HG03159 (cell line): Measurements from ENCODE around the gene KLHL9.
"Not testable (repeated sequence)": the region's sequence is repeated elsewhere in the genome, so short reads cannot be mapped to it uniquely, and the experiment has no call there.

ENCODE experiments used
- ATAC-seq: cut with Tn5 transposase; IDR thresholded peaks from one replicate; pipeline ENCODE4 v1.9.1; 2021; ENCODE audit warnings: mild to moderate bottlenecking, moderate library complexity; ENCODE audit not compliant: unreplicated experiment

The KLHL9 gene, protein sequence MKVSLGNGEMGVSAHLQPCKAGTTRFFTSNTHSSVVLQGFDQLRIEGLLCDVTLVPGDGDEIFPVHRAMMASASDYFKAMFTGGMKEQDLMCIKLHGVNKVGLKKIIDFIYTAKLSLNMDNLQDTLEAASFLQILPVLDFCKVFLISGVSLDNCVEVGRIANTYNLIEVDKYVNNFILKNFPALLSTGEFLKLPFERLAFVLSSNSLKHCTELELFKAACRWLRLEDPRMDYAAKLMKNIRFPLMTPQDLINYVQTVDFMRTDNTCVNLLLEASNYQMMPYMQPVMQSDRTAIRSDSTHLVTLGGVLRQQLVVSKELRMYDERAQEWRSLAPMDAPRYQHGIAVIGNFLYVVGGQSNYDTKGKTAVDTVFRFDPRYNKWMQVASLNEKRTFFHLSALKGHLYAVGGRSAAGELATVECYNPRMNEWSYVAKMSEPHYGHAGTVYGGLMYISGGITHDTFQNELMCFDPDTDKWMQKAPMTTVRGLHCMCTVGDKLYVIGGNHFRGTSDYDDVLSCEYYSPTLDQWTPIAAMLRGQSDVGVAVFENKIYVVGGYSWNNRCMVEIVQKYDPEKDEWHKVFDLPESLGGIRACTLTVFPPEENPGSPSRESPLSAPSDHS

GRCh38 chr9:21334701-21335632, at the start of gene KLHL9:
TSS of gene KLHL9 (minus strand) at chr9:21335404. CDS start at chr9:21334859, 545 bp downstream.
- ATAC-seq = peak; percentile 85

DNA sequence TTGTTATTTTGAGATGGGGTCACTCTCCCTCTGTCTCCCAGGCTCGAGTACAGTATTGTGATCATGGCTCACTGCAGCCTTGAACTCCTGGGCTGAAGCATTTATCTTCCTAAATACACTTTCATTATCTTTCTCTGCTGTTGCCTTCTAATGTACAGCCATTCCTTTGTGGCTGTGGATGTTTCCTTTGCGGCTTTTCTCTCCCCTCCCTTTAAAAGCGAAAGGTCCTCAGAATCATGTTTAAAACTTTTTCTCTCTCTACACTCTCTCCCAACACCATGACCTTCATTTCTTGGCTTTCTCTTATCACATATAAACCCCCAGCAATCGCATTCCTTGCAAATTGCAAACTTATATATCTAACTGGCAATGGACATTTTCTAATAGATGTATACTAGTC, 48.4 kb upstream of the KLHL9 start:
- ATAC-seq = no peak

DNA sequence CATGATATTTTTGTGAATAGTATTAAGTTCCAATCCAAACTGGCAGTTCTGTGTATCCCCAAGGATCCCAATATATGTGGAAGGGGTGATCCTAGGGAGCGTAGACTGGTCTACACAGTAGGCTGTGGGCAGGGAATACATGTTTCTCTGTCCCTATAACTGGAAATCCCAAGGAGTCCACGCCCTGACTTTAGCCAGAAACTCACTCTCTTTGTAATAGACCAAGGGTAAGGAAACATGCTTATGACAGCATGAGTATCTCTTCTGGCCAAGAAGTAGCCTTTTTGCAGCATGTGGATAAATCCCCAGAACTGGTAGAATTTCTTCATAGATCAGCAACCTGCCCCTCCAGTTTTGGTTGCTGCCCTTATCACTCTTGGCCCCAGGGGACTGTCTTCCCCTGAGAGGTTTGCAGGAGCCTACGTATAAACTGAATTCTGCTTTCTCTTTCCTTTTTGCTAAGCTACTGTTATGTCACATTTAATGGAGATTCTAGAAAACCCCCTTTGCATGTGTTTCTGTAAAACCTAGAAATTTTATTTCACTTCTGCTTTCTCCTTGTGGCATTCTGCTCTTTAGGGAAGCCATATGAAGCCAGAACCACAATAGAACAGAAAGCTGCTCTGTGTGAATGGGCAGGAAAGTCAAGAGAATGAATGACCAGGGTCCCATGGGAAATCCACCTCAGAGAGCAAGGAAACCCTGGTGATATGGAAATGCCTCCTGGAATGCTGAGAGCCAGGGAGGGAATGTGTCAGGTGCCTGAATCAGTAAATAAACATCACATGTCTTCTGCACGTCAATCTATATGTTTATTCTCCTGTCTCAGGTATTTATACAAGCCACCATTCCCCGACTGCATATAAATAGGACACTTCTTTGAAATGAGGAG, 46.5 kb upstream of the KLHL9 start:
- peak; percentile 98 for ATAC-seq

- ATAC-seq = not testable (repeated sequence)
Measured at GRCh38 chr9:21371467-21371866, 36.3 kb upstream of the KLHL9 start.

GRCh38 chr9:21367957-21368356, 32.8 kb upstream of the KLHL9 start, which contains the start of gene IFNA13:
TSS of gene IFNA13 (minus strand) at chr9:21368057. CDS start at chr9:21368010, 47 bp downstream.
- ATAC-seq = no peak

- ATAC-seq = peak; percentile 99
Measured at GRCh38 chr9:21367169-21367568, 32.0 kb upstream of the KLHL9 start.

DNA sequence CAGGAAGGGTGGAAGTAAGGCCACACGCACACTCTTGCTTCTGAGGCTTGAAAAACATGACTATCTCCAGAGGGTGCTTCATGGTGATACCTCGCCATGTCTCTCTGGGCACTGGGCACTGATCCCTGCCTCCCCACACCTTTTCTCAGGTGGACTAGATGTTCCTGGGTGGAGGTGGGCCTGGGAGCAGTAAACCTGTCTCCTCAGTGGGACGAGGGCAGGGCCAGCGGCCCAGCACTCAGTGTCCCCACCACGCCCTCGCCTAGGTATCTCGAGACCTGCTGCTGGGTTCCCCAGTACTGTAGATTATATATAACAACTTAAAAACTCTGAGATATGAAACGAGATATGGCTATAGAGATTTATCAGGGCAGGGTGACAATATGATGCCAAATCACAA, 27.1 kb upstream of the KLHL9 start:
- ATAC-seq = no peak

- ATAC-seq = peak; percentile 93
Measured at GRCh38 chr9:21357479-21358460, 22.6 kb upstream of the KLHL9 start.

DNA sequence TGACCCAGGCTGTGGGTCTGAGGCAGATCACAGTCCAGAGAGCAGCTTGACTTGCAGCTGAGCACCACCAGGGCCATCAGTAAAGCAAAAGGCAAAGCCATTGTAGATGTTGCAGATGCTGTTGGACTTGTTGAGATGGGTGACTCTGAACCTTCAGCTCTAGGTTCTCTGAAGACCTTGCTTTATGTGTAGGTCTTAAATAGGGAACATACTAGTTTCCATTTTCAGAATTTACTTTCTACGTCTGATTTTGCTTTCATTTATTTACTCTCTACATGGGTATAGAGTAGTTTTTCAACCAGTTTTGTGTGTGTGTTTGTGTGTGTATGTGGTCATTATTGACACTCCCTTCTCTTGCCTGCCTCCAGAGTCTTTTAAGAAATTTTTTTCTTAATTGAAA, 15.6 kb upstream of the KLHL9 start, which contains the start of gene IFNA6:
IFNA6 (minus strand) TSS at position 101 of the 400 bp plus-strand sequence; CDS start at position 101, 0 bp downstream.
- ATAC-seq = no peak

DNA sequence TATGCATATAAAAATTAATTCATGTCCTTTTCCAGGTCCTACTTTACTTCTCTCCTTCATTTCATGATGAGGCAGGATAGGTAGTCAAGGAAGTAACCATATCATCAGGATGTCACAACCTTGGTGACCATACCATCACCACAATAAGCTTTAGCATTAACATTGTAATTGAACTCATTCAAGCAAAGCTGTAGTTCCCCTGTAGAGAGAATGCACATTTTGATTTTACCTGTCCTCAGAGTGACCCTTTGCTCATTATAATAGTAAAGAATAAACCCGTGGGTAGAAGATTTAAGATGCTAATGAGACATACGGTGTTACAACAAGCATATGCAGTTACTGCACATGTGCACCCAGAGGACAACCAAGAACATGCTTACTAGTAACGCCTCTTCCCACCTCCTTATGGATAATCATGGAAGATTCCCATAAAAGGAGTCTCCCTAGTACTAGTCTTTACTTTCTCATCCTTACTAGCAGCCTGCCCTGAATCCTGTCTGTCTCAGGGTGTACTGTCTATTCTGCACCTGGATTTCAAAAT, 13.3 kb upstream of the KLHL9 start:
- no peak for ATAC-seq

- no peak for ATAC-seq
Measured at GRCh38 chr9:21340735-21341134, 5.5 kb upstream of the KLHL9 start.

- no peak for ATAC-seq
Measured at GRCh38 chr9:21336457-21336856, 1.3 kb upstream of the KLHL9 start.

- no peak for ATAC-seq
Measured at GRCh38 chr9:21333226-21333625, 2.0 kb downstream of the KLHL9 start.

GRCh38 chr9:21331676-21332402, 3.4 kb downstream of the KLHL9 start:
- ATAC-seq = no peak

- peak; percentile 79 for ATAC-seq
Measured at GRCh38 chr9:21326526-21327139, 8.6 kb downstream of the KLHL9 start.

- ATAC-seq = no peak
Measured at GRCh38 chr9:21324047-21324446, 11.2 kb downstream of the KLHL9 start.

DNA sequence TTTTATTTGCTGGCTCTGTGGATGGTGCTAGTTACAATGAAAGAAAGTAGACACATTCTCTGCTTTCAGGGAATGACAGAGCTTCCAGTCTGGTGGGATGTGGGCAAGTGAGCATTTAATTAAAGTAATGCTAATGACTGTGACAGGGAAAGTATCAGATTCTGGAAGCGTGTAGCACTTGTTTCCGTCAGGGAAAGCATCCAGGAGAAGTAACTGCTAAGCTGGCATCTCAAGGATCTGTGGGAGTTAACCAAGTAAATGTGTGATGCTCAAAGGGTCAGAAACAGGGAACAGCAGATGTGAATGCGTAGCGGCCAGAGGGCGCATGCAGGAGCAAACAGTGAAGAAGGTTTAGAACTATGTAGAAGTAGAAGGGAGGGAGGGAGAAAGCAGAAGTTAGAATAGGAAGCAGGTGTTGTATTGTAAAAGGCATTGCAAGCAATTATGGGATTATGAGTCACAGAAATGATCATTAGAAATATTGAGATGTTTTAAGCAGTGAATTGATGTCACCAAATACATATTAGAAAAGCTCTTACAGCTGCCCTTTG, 12.2 kb downstream of the KLHL9 start:
- no peak for ATAC-seq
